HCT116 (cell line): Measurements from ENCODE around the gene LSP1. TPM values are rescaled to one million over a fixed set of nuclear protein-coding genes. Genes with fewer than 3 reads are reported as not detected.

Source experiments
- ATAC-seq: fragments of 200-7000 bp; cut with Tn5 transposase; 2 replicates; pipeline ENCODE4 v1.9.1; 2020; ENCODE audit warnings: mild to moderate bottlenecking, moderate library complexity
- BruUV-seq: library from RNA; stranded (reverse); fragments of 400-500 nt; replicated peaks from 2 replicates; lab custom pipeline; 2021; lab: Mats Ljungman, UMichigan
- CTCF ChIA-PET: fragments of 300-600 bp; sonication (Branson Sonifier 250); formaldehyde crosslinking; loops from one replicate; lab custom pipeline; 2021; ENCODE audit warnings: antibody characterized with exemption; lab: Charles Lee
- POLR2A ChIA-PET: fragments of 300-600, 350-600 bp; sonication (Branson Sonifier 250); formaldehyde crosslinking; loops from one replicate; lab custom pipeline; 2021; ENCODE audit warnings: antibody characterized with exemption; lab: Charles Lee
- RAD21 ChIA-PET, 2 experiments: fragments of 300-600 bp; sonication (Branson Sonifier 250); formaldehyde crosslinking; loops; one replicate each; lab custom pipeline; 2023; ENCODE audit warnings: low total read pairs in 2 of 2; ENCODE audit not compliant: uncharacterized antibody in 2 of 2, unreplicated experiment in 2 of 2, low non-redundant PET in 1 of 2; lab: Charles Lee
- DNase-seq: peaks from one replicate; pipeline ENCODE4 v3.0.0-alpha.2; 2010; ENCODE audit warnings: low read depth, low spot score
- H2AFZ ChIP-seq: fragments of 200-600 bp; shearing (Covaris generic), sonication (generic); 2 replicates; pipeline ENCODE4 v1.6.1; 2017; ENCODE audit warnings: low read depth, mixed run types, mixed read lengths, antibody characterized with exemption, low read length; ENCODE audit not compliant: poor library complexity, severe bottlenecking
- H3K27ac ChIP-seq: 2 replicates; pipeline ENCODE4 v1.5.1; 2012; ENCODE audit warnings: low read depth, low read length
- H3K27me3 ChIP-seq: fragments of 200-600 bp; sonication (generic); 2 replicates; pipeline ENCODE4 v1.6.1; 2016; ENCODE audit warnings: mixed run types, low read length, mixed read lengths; ENCODE audit not compliant: insufficient read depth
- H3K36me3 ChIP-seq, 2 experiments: fragments of 200-500 bp in 1 of 2; fragments of 200-600 bp in 1 of 2; sonication (Bioruptor generic) in 1 of 2; sonication (generic) in 1 of 2; 2 replicates each; pipeline versions ENCODE4 v1.5.1 to v1.6.1; 2014 to 2016; ENCODE audit warnings: low read length in 2 of 2, inconsistent platforms in 1 of 2, mixed read lengths in 1 of 2, mixed run types in 1 of 2; ENCODE audit not compliant: insufficient read depth in 2 of 2, control insufficient read depth in 1 of 2
- H3K4me1 ChIP-seq, 2 experiments: fragments of 200-600 bp in 1 of 2; sonication (generic) in 1 of 2; 2 replicates each; pipeline versions ENCODE4 v1.5.1 to v1.6.1; 2012 to 2017; ENCODE audit warnings: low read length in 2 of 2, inconsistent platforms in 1 of 2, mild to moderate bottlenecking in 1 of 2, mixed read lengths in 1 of 2, mixed run types in 1 of 2, moderate library complexity in 1 of 2; ENCODE audit not compliant: insufficient read depth in 2 of 2, control insufficient read depth in 1 of 2
- H3K4me2 ChIP-seq: fragments of 200-600 bp; sonication (generic); 2 replicates; pipeline ENCODE4 v1.6.1; 2017; ENCODE audit warnings: mixed run types, low read length, mixed read lengths
- H3K4me3 ChIP-seq, 2 experiments: fragments of 200-600 bp in 1 of 2; sonication (generic) in 1 of 2; replicated peaks in 1 of 2; 2 replicates each; pipeline ENCODE4 v1.5.1; 2011 to 2016; ENCODE audit warnings: low read length in 2 of 2, control low read depth in 1 of 2, low read depth in 1 of 2, mild to moderate bottlenecking in 1 of 2, mixed read lengths in 1 of 2, mixed run types in 1 of 2
- H3K79me2 ChIP-seq: fragments of 200-600 bp; sonication (generic); 2 replicates; pipeline ENCODE4 v1.6.1; 2017; ENCODE audit warnings: mild to moderate bottlenecking, mixed run types, low read length, moderate library complexity, mixed read lengths; ENCODE audit not compliant: insufficient read depth
- H3K9ac ChIP-seq: fragments of 200-600 bp; sonication (generic); 2 replicates; pipeline ENCODE4 v1.6.1; 2016; ENCODE audit warnings: low read length, mixed read lengths
- H3K9me2 ChIP-seq: fragments of 200-600 bp; sonication (generic), shearing (Covaris generic); 2 replicates; pipeline ENCODE4 v1.6.1; 2017; ENCODE audit warnings: mixed run types, mild to moderate bottlenecking, moderate library complexity; ENCODE audit not compliant: insufficient read depth
- H3K9me3 ChIP-seq, 2 experiments: fragments of 200-500 bp in 1 of 2; fragments of 200-600 bp in 1 of 2; sonication (Bioruptor generic) in 1 of 2; sonication (generic) in 1 of 2; 2 replicates each; pipeline ENCODE4 v1.6.1; 2014 to 2017; ENCODE audit warnings: low read length in 2 of 2, mixed read lengths in 2 of 2, inconsistent platforms in 1 of 2, low read depth in 1 of 2, mild to moderate bottlenecking in 1 of 2, mixed run types in 1 of 2, moderate library complexity in 1 of 2; ENCODE audit not compliant: control insufficient read depth in 1 of 2, insufficient read depth in 1 of 2
- H4K20me1 ChIP-seq: fragments of 200-600 bp; sonication (generic), shearing (Covaris generic); 2 replicates; pipeline ENCODE4 v1.6.1; 2017; ENCODE audit warnings: mixed run types, mild to moderate bottlenecking, moderate library complexity; ENCODE audit not compliant: insufficient read depth
- ATF3 ChIP-seq: IDR thresholded peaks from 2 replicates; pipeline ENCODE4 v1.6.1; 2012
- CBX3 ChIP-seq: IDR thresholded peaks from 2 replicates; pipeline ENCODE4 v1.6.1; 2012; ENCODE audit warnings: low read depth
- CEBPB ChIP-seq: IDR thresholded peaks from 2 replicates; pipeline ENCODE4 v1.6.1; 2012; ENCODE audit warnings: low read depth
- EGR1 ChIP-seq: IDR thresholded peaks from 2 replicates; pipeline ENCODE4 v1.6.1; 2012; ENCODE audit warnings: low read depth
- ELF1 ChIP-seq: IDR thresholded peaks from 2 replicates; pipeline ENCODE4 v1.6.1; 2012; ENCODE audit warnings: low read depth, borderline replicate concordance
- EZH2 ChIP-seq: fragments of 200-600 bp; sonication (generic); IDR thresholded peaks from 2 replicates; pipeline ENCODE4 v1.6.1; 2017; ENCODE audit warnings: antibody characterized with exemption, mixed run types
- EZH2phosphoT487 ChIP-seq: fragments of 200-600 bp; IDR thresholded peaks from 2 replicates; pipeline ENCODE4 v1.6.1; 2018; ENCODE audit warnings: antibody characterized with exemption, borderline replicate concordance
- FOSL1 ChIP-seq: IDR thresholded peaks from 2 replicates; pipeline ENCODE4 v1.6.1; 2012; ENCODE audit warnings: low read depth
- POLR2A ChIP-seq: IDR thresholded peaks from 2 replicates; pipeline ENCODE4 v1.7.0; 2011; ENCODE audit warnings: borderline replicate concordance; ENCODE audit not compliant: insufficient read depth, insufficient read length; ENCODE audit errors: extremely low read depth
- POLR2AphosphoS5 ChIP-seq: IDR thresholded peaks from 2 replicates; pipeline ENCODE4 v1.6.1; 2011; ENCODE audit warnings: mild to moderate bottlenecking, low read depth, low read length, moderate library complexity
- RAD21 ChIP-seq: IDR thresholded peaks from 2 replicates; pipeline ENCODE4 v1.6.1; 2012; ENCODE audit warnings: low read depth, mild to moderate bottlenecking
- SIN3A ChIP-seq: IDR thresholded peaks from 2 replicates; pipeline ENCODE4 v1.6.1; 2012; ENCODE audit warnings: low read depth
- TCF7L2 ChIP-seq: IDR thresholded peaks from 2 replicates; pipeline ENCODE4 v1.7.0; 2011; ENCODE audit warnings: borderline replicate concordance, inconsistent platforms; ENCODE audit not compliant: insufficient read depth, insufficient read length; ENCODE audit errors: extremely low read depth
- YY1 ChIP-seq: IDR thresholded peaks from 2 replicates; pipeline ENCODE4 v1.6.1; 2011; ENCODE audit warnings: low read length, low read depth, moderate library complexity, mild to moderate bottlenecking; ENCODE audit not compliant: insufficient replicate concordance; ENCODE audit errors: extremely low read depth
- ZFX ChIP-seq: fragments of 450-650 bp; IDR thresholded peaks from 2 replicates; pipeline ENCODE4 v1.6.1; 2017
- ZNF274 ChIP-seq: fragments of 200-500 bp; sonication (Bioruptor generic); IDR thresholded peaks from 2 replicates; pipeline ENCODE4 v1.6.1; 2014; ENCODE audit warnings: mild to moderate bottlenecking, low read depth, low read length, inconsistent platforms
- intact Hi-C: fragments of 100-400 bp; cut with micrococcal nuclease; formaldehyde crosslinking; loops from 2 replicates; pipeline ENCODE4 v1.10.0; 2022
- total RNA-seq: library from RNA; stranded (reverse); gene quantifications from one replicate; pipeline ENCODE4 v1.2.1, GENCODE V29; 2021; ENCODE audit not compliant: unreplicated experiment
- TF ChIP-seq, protein P1 (sequence below): IDR thresholded peaks from 2 replicates; pipeline ENCODE4 v1.6.1; 2012
- TF ChIP-seq, protein P2 (sequence below), 3 experiments: fragments of 200-600 bp in 1 of 3; sonication (generic) in 1 of 3; IDR thresholded peaks in 2 of 3; conservative IDR thresholded peaks in 1 of 3; 2 replicates each; pipeline ENCODE4 v1.5.1; 2012 to 2017; ENCODE audit warnings: low read depth in 2 of 3, low read length in 2 of 3, antibody characterized with exemption in 1 of 3, borderline replicate concordance in 1 of 3, control low read depth in 1 of 3, mild to moderate bottlenecking in 1 of 3, mixed read lengths in 1 of 3, mixed run types in 1 of 3, moderate library complexity in 1 of 3; ENCODE audit not compliant: insufficient read depth in 1 of 3

Gene LSP1
- total RNA-seq, 1 experiment from 2014 or later = 1.3 TPM

GRCh38 chr11:1830322-1831223 lies 22.3 kb upstream of the LSP1 start:
- peak overlapping the region; percentile 12; the same call in 1 of the 2 replicates for H3K27ac ChIP-seq

More at GRCh38 chr11:1830322-1831223, 22.3 kb upstream of the LSP1 start:
- RAD21 ChIA-PET = no interaction called here
- H3K36me3 ChIP-seq = no peaks in the 10 kb centered on the region
- H4K20me1 ChIP-seq = no peaks in the 10 kb centered on the region
- H3K9ac ChIP-seq = no peak overlapping the region
- no TSS peak for BruUV-seq
- DNase-seq (no peak), ATAC-seq (no peak)
- H3K79me2 ChIP-seq = no peaks in the 10 kb centered on the region
- TF ChIP-seq ZNF274 (no peak), EZH2phosphoT487 (no peak), SIN3A (no peak), ELF1 (no peak), ATF3 (no peak), POLR2A (no peak), ZFX (no peak), CBX3 (no peak), POLR2AphosphoS5 (no peak), RAD21 (no peak), FOSL1 (no peak), EZH2 (no peak), CEBPB (no peak), TCF7L2 (no peak), EGR1 (no peak), YY1 (no peak)
- TF ChIP-seq, protein P1, sequence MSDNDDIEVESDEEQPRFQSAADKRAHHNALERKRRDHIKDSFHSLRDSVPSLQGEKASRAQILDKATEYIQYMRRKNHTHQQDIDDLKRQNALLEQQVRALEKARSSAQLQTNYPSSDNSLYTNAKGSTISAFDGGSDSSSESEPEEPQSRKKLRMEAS = no peak
- TF ChIP-seq, protein P2, sequence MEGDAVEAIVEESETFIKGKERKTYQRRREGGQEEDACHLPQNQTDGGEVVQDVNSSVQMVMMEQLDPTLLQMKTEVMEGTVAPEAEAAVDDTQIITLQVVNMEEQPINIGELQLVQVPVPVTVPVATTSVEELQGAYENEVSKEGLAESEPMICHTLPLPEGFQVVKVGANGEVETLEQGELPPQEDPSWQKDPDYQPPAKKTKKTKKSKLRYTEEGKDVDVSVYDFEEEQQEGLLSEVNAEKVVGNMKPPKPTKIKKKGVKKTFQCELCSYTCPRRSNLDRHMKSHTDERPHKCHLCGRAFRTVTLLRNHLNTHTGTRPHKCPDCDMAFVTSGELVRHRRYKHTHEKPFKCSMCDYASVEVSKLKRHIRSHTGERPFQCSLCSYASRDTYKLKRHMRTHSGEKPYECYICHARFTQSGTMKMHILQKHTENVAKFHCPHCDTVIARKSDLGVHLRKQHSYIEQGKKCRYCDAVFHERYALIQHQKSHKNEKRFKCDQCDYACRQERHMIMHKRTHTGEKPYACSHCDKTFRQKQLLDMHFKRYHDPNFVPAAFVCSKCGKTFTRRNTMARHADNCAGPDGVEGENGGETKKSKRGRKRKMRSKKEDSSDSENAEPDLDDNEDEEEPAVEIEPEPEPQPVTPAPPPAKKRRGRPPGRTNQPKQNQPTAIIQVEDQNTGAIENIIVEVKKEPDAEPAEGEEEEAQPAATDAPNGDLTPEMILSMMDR (IDR thresholded peaks at IDR 0.05 in 2 of 3, conservative IDR thresholded peaks at IDR 0.05 in 1 of 3; ENCODE audit: borderline replicate concordance in 1 of 3, insufficient read depth in 1 of 3, low read depth in 2 of 3, low read length in 2 of 3) = no peak
- no peaks in the 10 kb centered on the region for H3K9me3 ChIP-seq
- H3K4me2 ChIP-seq = peak overlapping the region; percentile 19; the same call in 1 of the 2 replicates
- CTCF ChIA-PET = interaction anchor here (0.6 to 5.0 kb wide), 4 partner anchors 137 to 983 kb away, joined by 3 to 259 read pairs (median 6); no protein-coding TSS in a partner anchor
- POLR2A ChIA-PET = no interaction called here
- H3K27me3 ChIP-seq = no peaks in the 10 kb centered on the region
- intact Hi-C loops = no loop called here
- H2AFZ ChIP-seq = no peak overlapping the region
- peaks cover 69 to 96% of the 10 kb centered on the region in 2 experiments for H3K4me1 ChIP-seq
- no peak overlapping the region for H3K4me3 ChIP-seq
- no peaks in the 10 kb centered on the region for H3K9me2 ChIP-seq
